ENCODE measurements around the gene POU6F1.
A peak's percentile ranks its signal among the peaks of the same experiment; 100 is the strongest.

POU6F1 gene

DNA sequence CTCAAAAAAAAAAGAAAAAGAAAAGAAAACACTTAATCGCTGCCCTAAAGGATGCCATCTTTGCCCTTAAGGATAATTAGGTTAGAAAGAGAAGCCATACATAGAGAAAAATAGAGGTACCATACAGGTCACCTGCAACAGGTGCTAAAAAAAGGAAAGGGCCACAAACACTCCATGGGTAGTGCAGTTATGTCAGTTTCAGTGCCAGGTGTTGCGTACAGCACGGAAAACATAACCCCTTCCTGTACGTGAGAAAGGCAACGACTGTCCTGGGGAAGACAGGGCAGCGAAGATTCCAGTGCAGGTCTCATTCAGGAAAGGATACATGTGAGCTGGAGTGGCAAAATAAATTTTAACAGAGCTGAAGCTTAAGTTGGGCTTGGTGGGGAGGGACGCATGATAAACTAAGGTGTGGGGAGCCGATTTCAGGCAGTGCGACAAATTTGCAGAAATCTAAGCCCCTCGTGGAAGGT is 20.2 kb upstream of the POU6F1 start:
- H4K20me1 ChIP-seq (ENCODE audit: insufficient read depth, low read length, poor library complexity, severe bottlenecking): peaks cover 33% of the 10 kb centered on the region
- TF ChIP-seq CTCF (conservative IDR thresholded peaks at IDR 0.05; ENCODE audit: low read length) (no peak), EZH2phosphoT487 (IDR thresholded peaks at IDR 0.05; ENCODE audit: borderline replicate concordance) (no peak)
- peaks cover 3% of the 10 kb centered on the region for H3K27me3 ChIP-seq (ENCODE audit: insufficient read depth, low read length, poor library complexity, severe bottlenecking)
- peak overlapping the region; percentile 81 for H3K4me2 ChIP-seq (ENCODE audit: low read depth, low read length, poor library complexity, severe bottlenecking)
- peak overlapping the region; percentile 85 for H2AFZ ChIP-seq (ENCODE audit: low read length)
- H3K9me2 ChIP-seq (replicated peaks; ENCODE audit: low read depth, low read length): no peaks in the 10 kb centered on the region
- H3K79me2 ChIP-seq (ENCODE audit: insufficient read depth, low read length): peaks cover 38% of the 10 kb centered on the region
- H3K4me1 ChIP-seq (ENCODE audit: insufficient read depth, low read length, poor library complexity, severe bottlenecking): peaks cover 27% of the 10 kb centered on the region
- peak overlapping the region; percentile 96 for H3K4me3 ChIP-seq (ENCODE audit: low read length, poor library complexity, severe bottlenecking)
- peak overlapping the region; percentile 98 for H3K9ac ChIP-seq (ENCODE audit: low read depth, low read length, poor library complexity, severe bottlenecking)
- H3K9me3 ChIP-seq (ENCODE audit: insufficient read depth, low read depth, low read length): no peaks in the 10 kb centered on the region
- H3K36me3 ChIP-seq (ENCODE audit: insufficient read depth, low read length): peaks cover 26% of the 10 kb centered on the region; the same call in 1 of the 2 replicates
- 0 out of 2 replicates have a peak, but pooled peaks cover 2% of the 10 kb centered on the region for H3F3A ChIP-seq (ENCODE audit: low read depth)

DNA sequence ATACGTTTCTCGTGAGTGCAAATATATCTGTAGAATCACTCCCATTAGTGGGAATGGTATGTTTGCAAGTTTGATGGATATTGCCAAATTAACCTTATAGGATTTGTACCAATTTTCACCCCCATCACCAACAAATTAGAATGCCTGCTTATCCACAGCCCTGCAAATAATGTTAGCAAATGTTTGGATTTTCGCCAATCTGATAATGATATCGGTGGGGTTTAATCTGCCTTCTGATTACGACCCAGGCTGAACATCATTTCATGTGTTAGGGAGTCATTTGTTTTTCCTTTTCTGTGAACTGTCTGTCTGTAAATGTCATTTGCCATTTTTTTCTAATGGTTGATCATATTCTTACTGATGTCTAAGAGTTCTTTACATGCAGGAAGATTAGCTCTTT is 16.7 kb upstream of the POU6F1 start:
- H3K9me2 ChIP-seq (replicated peaks; ENCODE audit: low read depth, low read length): no peaks in the 10 kb centered on the region
- H3K36me3 ChIP-seq (ENCODE audit: insufficient read depth, low read length): no peaks in the 10 kb centered on the region
- H4K20me1 ChIP-seq (ENCODE audit: insufficient read depth, low read length, poor library complexity, severe bottlenecking): peaks cover 4% of the 10 kb centered on the region
- H3K4me1 ChIP-seq (ENCODE audit: insufficient read depth, low read length, poor library complexity, severe bottlenecking): peaks cover 5% of the 10 kb centered on the region
- H3K79me2 ChIP-seq (ENCODE audit: insufficient read depth, low read length): peaks cover 5% of the 10 kb centered on the region
- TF ChIP-seq EZH2phosphoT487 (IDR thresholded peaks at IDR 0.05; ENCODE audit: borderline replicate concordance) (no peak), CTCF (conservative IDR thresholded peaks at IDR 0.05; ENCODE audit: low read length) (no peak)
- no peak overlapping the region for H3K4me2 ChIP-seq (ENCODE audit: low read depth, low read length, poor library complexity, severe bottlenecking)
- H3K4me3 ChIP-seq (ENCODE audit: low read length, poor library complexity, severe bottlenecking): no peak overlapping the region
- H3K27me3 ChIP-seq (ENCODE audit: insufficient read depth, low read length, poor library complexity, severe bottlenecking): peaks cover 3% of the 10 kb centered on the region
- H3K9me3 ChIP-seq (ENCODE audit: insufficient read depth, low read depth, low read length): no peaks in the 10 kb centered on the region
- no peaks in the 10 kb centered on the region for H3F3A ChIP-seq (ENCODE audit: low read depth)
- no peak overlapping the region for H3K9ac ChIP-seq (ENCODE audit: low read depth, low read length, poor library complexity, severe bottlenecking)
- H2AFZ ChIP-seq (ENCODE audit: low read length): no peak overlapping the region

DNA sequence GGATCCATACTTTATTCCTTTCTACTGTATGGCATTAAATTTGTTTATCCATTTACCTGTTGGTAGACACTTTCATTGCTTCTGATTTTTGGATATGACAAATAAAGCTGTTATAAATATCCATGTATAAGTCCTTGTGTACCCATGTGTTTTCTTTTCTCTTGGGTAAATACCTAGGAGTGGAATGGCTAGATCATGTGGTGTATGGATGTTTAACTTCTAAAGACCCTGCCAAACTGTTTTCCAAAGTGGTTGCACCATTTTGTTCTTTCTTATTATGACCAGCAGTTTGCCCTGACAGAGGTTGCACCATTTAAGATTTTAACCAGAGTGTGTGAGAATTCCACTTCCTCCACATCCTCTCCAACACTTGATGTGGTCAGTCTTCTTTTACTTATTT is 14.8 kb upstream of the POU6F1 start:
- Histone ChIP-seq H3K4me1 (ENCODE audit: insufficient read depth, low read length, poor library complexity, severe bottlenecking) (no peaks in the 10 kb centered on the region), H3K4me3 (ENCODE audit: low read length, poor library complexity, severe bottlenecking) (no peak overlapping the region), H3K79me2 (ENCODE audit: insufficient read depth, low read length) (no peaks in the 10 kb centered on the region), H2AFZ (ENCODE audit: low read length) (no peak overlapping the region), H3K9ac (ENCODE audit: low read depth, low read length, poor library complexity, severe bottlenecking) (no peak overlapping the region), H3K4me2 (ENCODE audit: low read depth, low read length, poor library complexity, severe bottlenecking) (no peak overlapping the region), H3F3A (ENCODE audit: low read depth) (no peaks in the 10 kb centered on the region), H3K36me3 (ENCODE audit: insufficient read depth, low read length) (no peaks in the 10 kb centered on the region), H3K27me3 (ENCODE audit: insufficient read depth, low read length, poor library complexity, severe bottlenecking) (no peaks in the 10 kb centered on the region), H3K9me2 (replicated peaks; ENCODE audit: low read depth, low read length) (no peaks in the 10 kb centered on the region), H3K9me3 (ENCODE audit: insufficient read depth, low read depth, low read length) (no peaks in the 10 kb centered on the region), H4K20me1 (ENCODE audit: insufficient read depth, low read length, poor library complexity, severe bottlenecking) (no peaks in the 10 kb centered on the region)
- TF ChIP-seq EZH2phosphoT487 (IDR thresholded peaks at IDR 0.05; ENCODE audit: borderline replicate concordance): no peak
- TF ChIP-seq CTCF (conservative IDR thresholded peaks at IDR 0.05; ENCODE audit: low read length): no peak

All from Loucy (cell line).